ENCODE measurements around the gene VPS13D.

Gene VPS13D

GRCh38 chr1:12404918-12405317 is 175.1 kb downstream of the VPS13D start:
- DNase-seq (ENCODE audit: low spot score), result no peak

- DNase-seq (ENCODE audit: low spot score), result no peak
Observed at GRCh38 chr1:12405325-12406210, 175.7 kb downstream of the VPS13D start.

DNA sequence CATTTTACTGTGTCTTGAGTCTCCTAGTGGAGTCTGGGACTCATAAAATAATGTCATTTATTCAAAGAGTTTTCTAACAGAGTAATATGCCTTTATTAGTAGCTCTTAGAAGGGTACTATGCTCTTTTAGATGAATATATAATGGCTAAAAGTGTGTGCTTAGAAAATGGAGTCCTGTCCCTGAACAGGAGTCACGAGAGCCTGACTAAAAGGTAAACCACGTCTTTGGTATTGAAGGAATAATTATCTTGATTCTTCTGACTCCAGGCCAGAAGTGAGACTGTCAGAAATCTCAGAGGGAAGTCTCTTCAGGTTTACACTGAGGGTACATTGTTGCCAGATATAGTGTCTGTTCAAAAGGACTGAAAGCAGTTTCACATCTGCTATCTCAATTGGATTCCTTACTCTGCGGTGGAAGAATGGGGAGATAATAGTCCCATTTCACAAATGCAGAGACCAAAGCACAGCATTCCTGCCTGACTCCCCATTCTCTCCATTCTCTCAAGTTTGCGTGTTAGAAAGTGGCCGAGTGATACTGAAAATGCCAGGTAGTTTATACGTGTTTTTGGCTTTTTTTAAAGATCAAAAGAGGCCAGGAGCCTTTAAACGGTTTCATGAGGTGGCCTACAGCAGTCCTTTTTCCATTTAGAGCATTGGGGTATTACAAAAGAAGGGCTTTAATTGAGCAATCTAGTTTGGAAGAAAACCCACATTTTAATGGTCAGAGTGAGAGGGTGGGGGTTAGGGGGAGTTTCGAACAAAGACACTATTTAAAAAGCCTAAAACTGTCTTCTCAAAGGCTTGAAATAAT is 176.6 kb downstream of the VPS13D start:
- no peak for DNase-seq (ENCODE audit: low spot score)

GRCh38 chr1:12407050-12407961 is 177.5 kb downstream of the VPS13D start:
- DNase-seq (ENCODE audit: low spot score), result peak; percentile 19

GRCh38 chr1:12407962-12408454 is 178.2 kb downstream of the VPS13D start:
- no peak for DNase-seq (ENCODE audit: low spot score)

GRCh38 chr1:12408662-12409061 is 178.8 kb downstream of the VPS13D start:
- no peak for DNase-seq (ENCODE audit: low spot score)

GRCh38 chr1:12409681-12410080 is 179.9 kb downstream of the VPS13D start:
- DNase-seq (ENCODE audit: low spot score), result no peak

DNA sequence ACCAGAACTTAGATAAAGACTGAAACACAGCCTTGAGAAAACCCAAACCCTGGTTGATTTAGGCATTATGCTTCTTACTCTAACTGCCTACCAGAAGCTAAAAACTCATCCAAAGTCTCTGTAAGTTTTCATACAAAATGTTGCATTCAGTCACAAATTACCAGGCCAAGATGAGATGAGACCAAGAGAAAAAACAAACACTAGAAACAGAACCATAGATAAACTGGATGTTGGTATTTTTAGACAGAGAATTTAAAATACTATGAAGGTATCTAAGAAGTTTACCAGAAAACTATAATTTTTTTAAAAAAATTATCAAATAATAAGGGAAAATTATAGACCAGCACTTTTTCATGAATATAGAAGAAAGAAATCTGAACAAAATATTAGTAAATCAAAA is 180.5 kb downstream of the VPS13D start:
- DNase-seq (ENCODE audit: low spot score), result no peak

- no peak for DNase-seq (ENCODE audit: low spot score)
Observed at GRCh38 chr1:12411098-12411497, 181.3 kb downstream of the VPS13D start.

DNA sequence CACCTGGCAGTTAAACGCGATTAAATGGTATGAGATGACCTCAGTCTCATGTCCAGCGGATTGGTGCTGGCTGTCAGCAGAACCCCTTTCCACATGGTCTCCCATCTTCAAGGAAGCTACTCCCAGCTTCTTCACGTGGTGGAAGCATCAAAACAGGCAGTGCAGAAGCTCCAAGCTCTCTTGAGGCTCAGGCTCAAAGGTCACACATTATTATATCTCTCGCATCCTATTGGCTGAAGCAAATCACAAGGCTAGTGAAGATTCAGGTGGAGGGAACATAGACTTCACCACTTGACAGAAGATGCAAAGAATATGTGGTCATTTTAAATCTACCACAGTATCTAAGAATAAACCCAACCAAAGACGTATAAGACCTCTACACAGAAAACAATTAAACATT is 181.9 kb downstream of the VPS13D start:
- no peak for DNase-seq (ENCODE audit: low spot score)

- no peak for DNase-seq (ENCODE audit: low spot score)
Observed at GRCh38 chr1:12412439-12412838, 182.6 kb downstream of the VPS13D start.

DNA sequence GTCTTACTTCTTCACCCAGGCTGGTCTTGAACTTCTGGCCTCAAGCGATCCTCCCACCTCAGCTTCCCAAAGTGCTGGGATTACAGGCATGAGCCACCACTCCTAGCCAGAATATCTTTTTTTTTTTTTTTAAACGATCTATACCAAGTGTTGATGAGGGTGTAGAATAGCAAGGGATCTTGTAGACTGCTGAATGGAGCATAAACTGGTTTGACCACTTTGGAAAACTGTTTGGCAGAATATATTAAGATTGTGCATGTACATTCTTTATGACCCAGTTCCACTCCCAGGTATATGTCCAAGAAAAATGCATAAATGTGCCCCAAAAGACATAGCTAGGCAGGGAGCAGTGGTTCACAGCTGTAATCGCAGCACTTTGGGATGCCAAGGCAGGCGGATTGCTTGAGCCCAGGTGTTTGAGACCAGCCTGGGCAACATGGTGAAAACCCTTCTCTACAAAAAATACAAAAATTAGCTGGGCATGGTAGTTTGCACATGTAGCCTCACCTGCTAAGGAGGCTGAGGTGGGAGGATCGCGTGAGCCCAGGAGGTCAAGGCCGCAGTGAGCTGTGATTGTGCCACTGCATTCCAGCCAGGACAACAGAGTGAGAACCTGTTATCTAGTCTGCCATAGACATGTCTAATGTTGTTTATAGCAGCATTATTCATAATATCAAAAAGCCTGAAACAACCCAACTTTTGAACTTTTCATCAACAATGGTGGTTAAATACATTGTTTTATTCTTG is 184.0 kb downstream of the VPS13D start:
- no peak for DNase-seq (ENCODE audit: low spot score)

GRCh38 chr1:12414444-12415018 is 184.7 kb downstream of the VPS13D start:
- no peak for DNase-seq (ENCODE audit: low spot score)

DNA sequence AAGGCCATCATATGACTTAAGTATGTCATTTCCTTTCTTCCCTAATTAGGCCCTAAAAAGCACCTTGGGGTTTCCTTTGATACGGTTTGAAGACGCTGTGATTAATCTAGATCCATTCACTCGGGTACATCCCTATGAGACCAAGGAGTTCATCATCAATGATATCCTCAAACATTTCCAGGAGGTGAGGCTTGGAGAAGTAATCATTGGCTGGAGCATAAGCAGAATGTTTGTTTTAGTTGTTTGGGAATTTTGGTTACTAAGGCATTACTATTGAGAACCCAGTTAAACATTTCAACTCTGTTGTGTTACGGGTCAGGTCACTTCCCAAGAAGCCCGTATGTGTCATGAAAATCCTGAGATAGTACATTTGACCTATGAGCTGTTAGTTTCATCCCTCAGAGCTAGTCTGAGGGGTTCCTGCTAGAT is 185.2 kb downstream of the VPS13D start:
- DNase-seq (ENCODE audit: low spot score), result no peak

DNA sequence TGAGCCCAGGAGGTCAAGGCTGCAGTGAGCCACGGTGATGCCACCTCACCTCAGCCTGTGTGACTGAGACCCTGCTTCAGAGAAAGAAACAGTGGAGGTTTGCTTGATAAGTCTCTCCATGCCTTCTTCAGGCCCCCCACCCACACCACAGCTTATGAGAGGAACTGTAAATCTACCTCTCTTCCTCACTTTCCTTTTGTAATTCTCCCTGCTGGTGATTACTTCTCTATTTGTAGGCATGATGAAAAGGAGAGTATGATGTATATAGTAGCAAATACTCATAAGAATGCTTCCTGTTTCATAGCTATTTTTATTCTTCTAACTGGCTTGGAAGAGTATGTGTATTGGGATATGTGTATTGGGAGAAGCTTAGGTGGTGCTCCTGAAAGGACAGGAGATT is 186.3 kb downstream of the VPS13D start:
- no peak for DNase-seq (ENCODE audit: low spot score)

GRCh38 chr1:12416744-12417143 is 186.9 kb downstream of the VPS13D start:
- DNase-seq (ENCODE audit: low spot score), result no peak

GRCh38 chr1:12417389-12417788 is 187.6 kb downstream of the VPS13D start:
- DNase-seq (ENCODE audit: low spot score), result no peak

GRCh38 chr1:12420171-12420570 is 190.3 kb downstream of the VPS13D start:
- no peak for DNase-seq (ENCODE audit: low spot score)

- no peak for DNase-seq (ENCODE audit: low spot score)
Observed at GRCh38 chr1:12422488-12422887, 192.7 kb downstream of the VPS13D start.

GRCh38 chr1:12424087-12424529 is 194.3 kb downstream of the VPS13D start:
- no peak for DNase-seq (ENCODE audit: low spot score)

- DNase-seq (ENCODE audit: low spot score), result no peak
Observed at GRCh38 chr1:12424793-12425192, 195.0 kb downstream of the VPS13D start.

All from SW480 (cell line).